Neural cell (in vitro differentiated cells): ENCODE measurements around the gene SPAG8. TPM values are rescaled to one million over a fixed set of nuclear protein-coding genes. Genes with fewer than 3 reads are reported as not detected.

Experiments
- H2AFZ ChIP-seq: fragments of 200-600, 300-800 bp; sonication (generic), shearing (Covaris generic); 2 replicates; pipeline ENCODE4 v1.6.0; 2014; ENCODE audit warnings: low read depth, mild to moderate bottlenecking, antibody characterized with exemption, low read length, moderate library complexity
- H3F3A ChIP-seq: fragments of 200-600 bp; shearing (Covaris generic); 2 replicates; pipeline ENCODE4 v1.6.1; 2016; ENCODE audit warnings: mild to moderate bottlenecking, moderate library complexity, mixed read lengths, antibody characterized with exemption, low read length; ENCODE audit not compliant: insufficient read depth, poor library complexity, severe bottlenecking
- H3K27ac ChIP-seq: fragments of 200-600, 300-800 bp; sonication (generic), shearing (Covaris generic); 2 replicates; pipeline ENCODE4 v1.5.1; 2014; ENCODE audit warnings: mild to moderate bottlenecking, low read length, moderate library complexity
- H3K27me3 ChIP-seq: fragments of 300-800, 200-600 bp; sonication (generic), shearing (Covaris generic); 2 replicates; pipeline ENCODE4 v1.6.0; 2014; ENCODE audit warnings: mild to moderate bottlenecking, low read depth, low read length, moderate library complexity; ENCODE audit not compliant: insufficient read depth
- H3K36me3 ChIP-seq: fragments of 300-800, 200-600 bp; sonication (generic), shearing (Covaris generic); 2 replicates; pipeline ENCODE4 v1.5.1; 2014; ENCODE audit warnings: mild to moderate bottlenecking, antibody characterized with exemption, low read length, moderate library complexity; ENCODE audit not compliant: insufficient read depth
- H3K4me2 ChIP-seq: fragments of 300-800, 200-600 bp; sonication (generic), shearing (Covaris generic); 2 replicates; pipeline ENCODE4 v1.6.0; 2014; ENCODE audit warnings: mild to moderate bottlenecking, low read length
- H3K4me3 ChIP-seq: fragments of 300-800, 200-600 bp; sonication (generic), shearing (Covaris generic); 2 replicates; pipeline ENCODE4 v1.5.1; 2014; ENCODE audit warnings: mild to moderate bottlenecking, low read length, moderate library complexity
- H3K79me2 ChIP-seq: fragments of 200-600 bp; shearing (Covaris generic); replicated peaks from 2 replicates; pipeline ENCODE4 v1.6.0; 2014; ENCODE audit warnings: mild to moderate bottlenecking, low read length, moderate library complexity; ENCODE audit not compliant: insufficient read depth
- H3K9ac ChIP-seq: fragments of 300-800, 200-600 bp; sonication (generic), shearing (Covaris generic); 2 replicates; pipeline ENCODE4 v1.6.1; 2016; ENCODE audit warnings: mild to moderate bottlenecking, low read length, mixed read lengths
- H3K9me2 ChIP-seq: fragments of 200-600 bp; shearing (Covaris generic); 2 replicates; pipeline ENCODE4 v1.6.1; 2016; ENCODE audit warnings: mild to moderate bottlenecking, low read length, mixed read lengths; ENCODE audit not compliant: insufficient read depth
- H3K9me3 ChIP-seq: fragments of 200-600, 300-800 bp; sonication (generic), shearing (Covaris generic); 2 replicates; pipeline ENCODE4 v1.6.1; 2016; ENCODE audit warnings: mild to moderate bottlenecking, mixed run types, low read length, moderate library complexity, mixed read lengths
- H4K20me1 ChIP-seq: fragments of 200-600 bp; shearing (Covaris generic); 2 replicates; pipeline ENCODE4 v1.6.1; 2016; ENCODE audit warnings: mild to moderate bottlenecking, mixed run types; ENCODE audit not compliant: insufficient read depth
- EP300 ChIP-seq: fragments of 450-650 bp; conservative IDR thresholded peaks from 2 replicates; pipeline ENCODE4 v1.6.1; 2014; ENCODE audit warnings: antibody characterized with exemption, mild to moderate bottlenecking, moderate library complexity; ENCODE audit not compliant: poor library complexity, severe bottlenecking
- EZH2 ChIP-seq: fragments of 200-600, 300-800 bp; shearing (Covaris generic), sonication (generic); IDR thresholded peaks from 2 replicates; pipeline ENCODE4 v1.6.1; 2014; ENCODE audit warnings: antibody characterized with exemption, low read length, borderline replicate concordance, mild to moderate bottlenecking; ENCODE audit not compliant: insufficient read depth, poor library complexity, severe bottlenecking
- MXI1 ChIP-seq: fragments of 450-650 bp; conservative IDR thresholded peaks from 2 replicates; pipeline ENCODE4 v1.6.1; 2014; ENCODE audit warnings: antibody characterized with exemption, mild to moderate bottlenecking; ENCODE audit not compliant: poor library complexity, severe bottlenecking
- POLR2AphosphoS5 ChIP-seq: IDR thresholded peaks from 2 replicates; pipeline ENCODE4 v1.6.1; 2012
- RAD21 ChIP-seq: fragments of 450-650 bp; conservative IDR thresholded peaks from 2 replicates; pipeline ENCODE4 v1.6.1; 2014; ENCODE audit warnings: antibody characterized with exemption, mild to moderate bottlenecking, moderate library complexity
- REST ChIP-seq: IDR thresholded peaks from 2 replicates; pipeline ENCODE4 v1.6.1; 2012; ENCODE audit warnings: borderline replicate concordance
- SMC3 ChIP-seq: fragments of 450-650 bp; conservative IDR thresholded peaks from 2 replicates; pipeline ENCODE4 v1.6.1; 2014; ENCODE audit warnings: antibody characterized with exemption, mild to moderate bottlenecking, moderate library complexity; ENCODE audit not compliant: poor library complexity
- TAF1 ChIP-seq: IDR thresholded peaks from 2 replicates; pipeline ENCODE4 v1.6.1; 2012; ENCODE audit warnings: low read depth
- polyA plus RNA-seq: library from polyadenylated mRNA; depleted of rRNA; stranded (reverse); fragments of >200 nt; gene quantifications from 2 replicates; pipeline ENCODE4 v1.2.3, GENCODE V29; 2014
- TF ChIP-seq, protein P1 (sequence below): fragments of 450-650 bp; IDR thresholded peaks from 2 replicates; pipeline ENCODE4 v1.5.1; 2014; ENCODE audit warnings: antibody characterized with exemption, mild to moderate bottlenecking, moderate library complexity; ENCODE audit not compliant: poor library complexity, severe bottlenecking

Gene SPAG8
- polyA plus RNA-seq, 1 donor from 2014 or later = 2.9 TPM

GRCh38 chr9:35842795-35843194 lies 30.7 kb upstream of the SPAG8 start:
- H3K36me3 ChIP-seq = peaks cover 4% of the 10 kb centered on the region
- H3K4me3 ChIP-seq = no peak overlapping the region
- TF ChIP-seq REST (no peak), EZH2 (no peak), EP300 (no peak), RAD21 (no peak), POLR2AphosphoS5 (no peak), MXI1 (no peak), SMC3 (no peak), TAF1 (no peak)
- TF ChIP-seq, protein P1, sequence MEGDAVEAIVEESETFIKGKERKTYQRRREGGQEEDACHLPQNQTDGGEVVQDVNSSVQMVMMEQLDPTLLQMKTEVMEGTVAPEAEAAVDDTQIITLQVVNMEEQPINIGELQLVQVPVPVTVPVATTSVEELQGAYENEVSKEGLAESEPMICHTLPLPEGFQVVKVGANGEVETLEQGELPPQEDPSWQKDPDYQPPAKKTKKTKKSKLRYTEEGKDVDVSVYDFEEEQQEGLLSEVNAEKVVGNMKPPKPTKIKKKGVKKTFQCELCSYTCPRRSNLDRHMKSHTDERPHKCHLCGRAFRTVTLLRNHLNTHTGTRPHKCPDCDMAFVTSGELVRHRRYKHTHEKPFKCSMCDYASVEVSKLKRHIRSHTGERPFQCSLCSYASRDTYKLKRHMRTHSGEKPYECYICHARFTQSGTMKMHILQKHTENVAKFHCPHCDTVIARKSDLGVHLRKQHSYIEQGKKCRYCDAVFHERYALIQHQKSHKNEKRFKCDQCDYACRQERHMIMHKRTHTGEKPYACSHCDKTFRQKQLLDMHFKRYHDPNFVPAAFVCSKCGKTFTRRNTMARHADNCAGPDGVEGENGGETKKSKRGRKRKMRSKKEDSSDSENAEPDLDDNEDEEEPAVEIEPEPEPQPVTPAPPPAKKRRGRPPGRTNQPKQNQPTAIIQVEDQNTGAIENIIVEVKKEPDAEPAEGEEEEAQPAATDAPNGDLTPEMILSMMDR = no peak
- no peak overlapping the region for H2AFZ ChIP-seq
- H3K27me3 ChIP-seq = no peaks in the 10 kb centered on the region
- H3K9me3 ChIP-seq = no peaks in the 10 kb centered on the region
- no peaks in the 10 kb centered on the region for H3F3A ChIP-seq
- no peaks in the 10 kb centered on the region for H3K9me2 ChIP-seq
- H3K79me2 ChIP-seq = no peaks in the 10 kb centered on the region
- no peak overlapping the region for H3K9ac ChIP-seq
- no peaks in the 10 kb centered on the region for H4K20me1 ChIP-seq
- no peak overlapping the region for H3K4me2 ChIP-seq
- no peak overlapping the region for H3K27ac ChIP-seq

DNA sequence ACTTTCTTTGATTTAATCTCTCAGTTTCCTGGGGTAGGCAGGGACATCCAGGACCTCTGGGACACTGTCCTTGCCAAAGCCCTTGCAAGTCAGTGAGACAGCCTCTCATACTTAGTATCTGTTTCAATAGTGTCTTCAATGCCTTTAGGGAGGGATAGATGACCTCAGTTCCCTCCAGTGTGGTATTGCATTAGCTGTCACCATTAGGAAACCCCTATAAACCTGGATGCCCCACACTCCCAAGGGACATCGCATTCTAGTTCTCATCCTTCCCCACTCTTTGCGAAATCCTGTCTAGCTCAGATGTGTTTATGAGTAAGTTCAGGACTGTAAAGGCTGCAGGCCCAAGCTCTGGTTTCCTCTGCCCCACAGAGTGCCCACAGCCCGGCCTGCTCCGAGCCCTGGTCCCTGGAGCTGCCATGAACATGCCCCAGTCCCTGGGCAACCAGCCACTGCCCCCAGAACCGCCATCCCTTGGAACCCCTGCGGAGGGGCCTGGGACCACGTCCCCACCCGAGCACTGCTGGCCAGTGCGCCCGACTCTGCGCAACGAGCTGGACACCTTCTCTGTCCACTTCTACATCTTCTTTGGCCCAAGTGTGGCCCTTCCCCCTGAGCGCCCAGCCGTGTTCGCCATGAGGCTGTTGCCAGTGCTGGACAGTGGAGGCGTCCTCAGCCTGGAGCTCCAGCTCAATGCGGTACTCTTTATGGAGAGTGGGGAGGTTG lies 30.1 kb upstream of the SPAG8 start:
- no peaks in the 10 kb centered on the region for H3K79me2 ChIP-seq
- no peak overlapping the region for H3K9ac ChIP-seq
- H3K27ac ChIP-seq = no peak overlapping the region
- no peak overlapping the region for H2AFZ ChIP-seq
- no peaks in the 10 kb centered on the region for H3K27me3 ChIP-seq
- H3K4me2 ChIP-seq = no peak overlapping the region
- no peaks in the 10 kb centered on the region for H4K20me1 ChIP-seq
- no peaks in the 10 kb centered on the region for H3K9me3 ChIP-seq
- H3K36me3 ChIP-seq = peaks cover 4% of the 10 kb centered on the region
- no peak overlapping the region for H3K4me3 ChIP-seq
- TF ChIP-seq EP300 (no peak), REST (no peak), EZH2 (no peak), POLR2AphosphoS5 (no peak), TAF1 (no peak), MXI1 (no peak)
- TF ChIP-seq, protein P1 = no peak
- H3F3A ChIP-seq = no peaks in the 10 kb centered on the region
- no peaks in the 10 kb centered on the region for H3K9me2 ChIP-seq
